ACHN (cell line): ENCODE data around the gene SNX9.
"Not testable (repeated sequence)": the region's sequence is repeated elsewhere in the genome, so short reads cannot be mapped to it uniquely, and the experiment has no call there.

ENCODE experiments used
- DNase-seq: peaks from one replicate; pipeline ENCODE4 v3.0.0-alpha.2; 2015
- in situ Hi-C: cut with HindIII; loops from 2 replicates; pipeline ENCODE4 v1.10.0; 2017; ENCODE audit warnings: low sequenced_read_pairs, low pct_ligation_motif_present, low pct_unique_long_range_greater_than_20kb

The SNX9 gene

GRCh38 chr6:157799561-157799960, 23.5 kb upstream of the SNX9 start:
- in situ Hi-C loops, DNase-seq: not testable (repeated sequence)

DNA sequence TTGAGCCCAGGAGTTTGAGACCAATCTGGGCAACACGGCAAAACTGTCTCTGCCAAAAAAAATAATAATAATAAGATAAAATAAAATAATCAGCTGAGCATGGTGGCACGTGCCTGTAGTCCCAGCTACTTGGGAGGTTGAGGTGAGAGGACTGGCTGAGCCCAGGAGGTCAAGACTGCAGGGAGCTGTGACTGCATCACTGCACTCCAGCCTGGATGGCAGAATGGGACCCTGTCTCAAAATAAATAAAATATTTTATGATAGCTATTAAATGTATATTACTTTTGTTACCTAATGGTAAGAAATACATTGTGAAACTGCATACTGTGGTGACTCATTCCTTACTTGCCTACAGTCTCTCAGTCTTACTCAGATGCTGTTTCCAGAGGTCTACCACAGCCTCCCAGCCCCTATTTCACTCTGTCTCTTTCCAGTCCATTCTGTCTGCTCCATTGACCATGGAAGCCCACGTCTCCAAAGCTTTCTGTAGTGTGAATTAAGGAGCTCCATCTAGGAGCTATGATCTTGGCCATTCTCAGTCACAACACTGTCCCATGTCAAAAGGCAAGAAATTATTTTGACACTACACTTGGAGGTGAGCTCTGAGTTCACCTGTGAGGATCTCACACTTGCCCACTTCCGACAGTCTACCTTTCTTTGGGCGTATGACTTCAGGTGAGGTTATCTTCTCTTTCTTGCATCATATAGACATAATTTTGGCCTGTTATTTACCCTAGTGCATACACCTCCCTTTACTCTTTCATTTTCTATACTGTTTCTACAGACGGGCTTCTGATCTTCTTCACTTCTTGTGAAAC, 22.4 kb upstream of the SNX9 start:
- in situ Hi-C loops, result no loop called here
- no peak for DNase-seq

- in situ Hi-C loops, result no loop called here
- no peak for DNase-seq
Measured at GRCh38 chr6:157804448-157805327, 18.4 kb upstream of the SNX9 start.

DNA sequence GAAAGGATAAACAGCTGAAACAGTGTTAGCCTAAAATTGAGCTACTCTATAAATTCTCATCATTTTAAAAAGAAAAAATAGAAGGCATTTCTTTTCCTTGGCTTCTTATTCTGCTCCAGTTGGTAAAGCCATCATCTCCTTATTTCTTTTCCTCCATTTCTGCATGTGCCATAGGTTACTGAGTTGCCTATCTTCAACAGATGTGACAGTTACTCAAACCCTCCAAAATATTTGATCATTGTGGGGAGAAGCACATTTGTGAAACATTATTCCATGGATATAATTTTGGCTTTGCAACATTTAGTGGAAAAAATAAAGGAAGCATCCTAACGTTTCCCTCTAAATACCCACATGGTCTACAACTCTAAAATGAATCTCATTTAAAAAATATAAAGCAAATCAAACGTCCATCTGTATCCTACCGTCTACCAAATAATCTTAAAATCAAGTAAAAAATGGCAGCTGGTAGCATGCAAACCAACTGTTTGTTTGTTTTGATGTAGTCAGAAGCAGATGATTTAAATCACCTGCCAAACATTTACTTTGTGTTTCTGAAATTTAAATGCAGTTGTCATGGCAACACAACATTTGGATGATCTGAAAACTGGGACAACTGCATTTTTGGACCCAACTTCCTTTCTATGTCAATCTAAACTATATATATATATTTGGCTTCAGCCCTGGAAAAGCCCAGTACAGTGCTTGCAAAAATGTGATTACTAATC, 16.8 kb upstream of the SNX9 start:
- in situ Hi-C loops, result no loop called here
- DNase-seq, result no peak

DNA sequence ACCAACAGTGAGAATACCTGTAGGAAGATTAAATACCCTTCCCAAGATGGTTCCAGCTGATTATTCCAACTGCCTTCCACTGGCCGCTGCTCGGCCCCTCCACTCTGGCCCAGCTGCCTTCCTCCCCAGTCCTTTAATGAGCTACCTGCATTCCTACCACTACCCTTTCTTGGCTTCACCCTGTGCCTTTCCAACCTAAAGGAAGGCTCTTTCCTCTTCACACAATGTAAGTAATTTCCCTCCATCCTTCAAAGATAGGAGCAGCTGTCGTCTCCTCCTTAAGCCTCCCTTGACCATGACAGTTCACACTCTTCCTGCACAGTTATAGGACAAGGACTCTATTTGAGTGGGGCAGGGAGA, 16.2 kb upstream of the SNX9 start:
- in situ Hi-C loops, result no loop called here
- DNase-seq, result no peak

GRCh38 chr6:157808405-157808950, 14.6 kb upstream of the SNX9 start:
- in situ Hi-C loops, result no loop called here
- no peak for DNase-seq

DNA sequence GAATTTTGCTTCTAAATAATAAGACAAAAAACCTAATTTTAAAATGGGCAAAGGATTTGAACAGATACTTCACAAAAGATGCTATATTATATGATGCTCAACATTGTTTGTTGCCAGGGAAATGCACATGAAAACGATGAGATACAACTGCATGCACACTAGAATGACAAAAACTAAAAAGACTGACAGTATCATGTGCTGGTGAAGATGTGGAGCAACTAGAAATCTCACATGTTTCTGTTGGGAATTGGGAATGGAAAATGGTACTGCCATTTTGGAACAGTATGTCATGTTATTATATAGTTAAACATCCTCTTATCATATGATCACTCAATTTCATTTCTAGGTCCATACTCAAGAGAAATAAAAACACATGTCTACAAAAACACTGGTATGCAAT, 13.4 kb upstream of the SNX9 start:
- DNase-seq, result no peak
- in situ Hi-C loops, result no loop called here

GRCh38 chr6:157811137-157811475, 11.9 kb upstream of the SNX9 start:
- no peak for DNase-seq
- in situ Hi-C loops, result no loop called here

DNA sequence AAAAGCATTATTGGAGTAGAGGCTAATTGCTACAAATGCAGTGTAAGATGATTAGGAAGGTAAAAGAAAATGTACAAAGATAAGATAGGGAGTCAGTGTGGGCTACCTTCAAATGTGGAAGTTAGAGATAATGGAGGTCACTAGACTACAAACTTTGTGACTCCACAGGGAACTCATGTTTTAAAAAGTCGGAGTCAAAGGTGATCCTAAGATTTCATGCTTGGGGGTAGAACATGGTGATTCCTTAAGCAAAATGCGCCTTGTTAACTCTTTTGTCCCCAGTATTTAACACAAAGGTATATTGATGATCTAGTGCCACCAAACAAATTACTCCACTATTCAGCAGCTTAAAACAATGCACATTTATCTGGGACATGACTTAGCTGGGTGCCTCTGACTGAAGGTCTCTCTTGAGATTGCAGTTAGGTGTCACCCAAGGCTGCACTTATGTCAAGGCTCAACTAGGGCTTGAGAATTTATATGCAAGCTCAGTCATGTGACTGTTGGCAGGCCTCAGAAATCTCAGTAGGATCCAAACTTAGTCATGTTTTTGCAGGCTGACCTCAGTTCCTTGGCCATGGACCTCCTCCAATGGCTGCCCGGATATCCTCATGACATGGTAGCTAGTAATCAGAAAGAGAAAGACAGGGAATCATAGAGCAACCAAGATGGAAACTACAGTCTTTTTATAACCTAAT, 11.4 kb upstream of the SNX9 start:
- in situ Hi-C loops, result no loop called here
- no peak for DNase-seq

DNA sequence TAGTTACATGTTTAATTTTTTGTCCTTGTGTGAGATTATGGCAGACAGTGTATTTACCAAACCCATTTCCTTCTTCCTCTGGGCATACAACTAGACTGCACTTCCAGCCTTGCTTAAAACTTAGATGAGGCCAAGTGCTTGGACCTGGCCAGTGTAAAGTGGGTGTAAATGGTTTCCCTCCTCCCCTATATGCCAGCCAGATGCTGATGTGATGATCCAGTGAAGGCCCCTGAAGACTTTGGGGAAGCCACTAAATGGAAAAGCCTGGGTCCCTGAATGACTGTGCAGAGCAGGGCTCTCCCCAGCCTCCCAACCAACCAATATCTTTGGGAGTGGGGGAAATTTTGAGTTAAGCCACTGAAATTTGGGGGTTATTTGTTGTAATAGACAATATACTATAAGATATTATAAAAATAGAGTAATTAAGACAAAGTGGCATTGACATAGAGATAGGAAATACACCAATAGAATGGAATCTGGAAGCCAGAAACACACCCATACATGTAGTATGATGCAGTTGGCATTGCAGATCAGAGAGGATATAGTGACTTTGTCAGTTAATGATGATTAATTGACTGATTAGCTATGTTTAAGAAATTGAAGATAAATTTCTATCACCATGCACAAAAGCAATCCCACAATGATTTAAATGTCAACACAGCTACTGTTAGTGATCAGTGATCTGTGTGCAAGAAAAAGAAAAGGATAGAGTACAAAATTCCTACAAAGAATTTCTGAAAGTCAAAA, 10.4 kb upstream of the SNX9 start:
- in situ Hi-C loops, result no loop called here

DNA sequence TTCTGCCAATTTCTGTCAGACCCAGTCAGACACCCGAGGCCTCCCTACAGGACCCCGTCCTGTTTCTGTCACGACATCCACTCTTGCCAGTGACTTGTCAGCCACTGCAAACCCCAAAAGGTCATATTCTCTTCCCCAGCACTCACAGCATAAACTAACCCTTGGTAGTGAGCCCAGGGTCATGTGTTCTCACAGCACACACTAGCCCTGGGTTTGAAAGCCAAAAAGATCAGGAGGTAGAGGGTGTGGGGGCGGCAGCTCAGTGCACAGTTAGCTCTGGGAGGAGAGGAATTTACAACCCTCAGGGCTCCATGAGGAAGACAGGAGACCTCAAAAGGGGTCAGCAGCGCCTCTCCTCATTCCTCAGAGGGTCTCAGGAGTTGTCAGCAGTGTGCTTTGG, 9.9 kb upstream of the SNX9 start:
- in situ Hi-C loops, result no loop called here
- DNase-seq, result no peak

More for the DNA sequence above, 10.4 kb upstream of the SNX9 start:
- no peak for DNase-seq

GRCh38 chr6:157813750-157814455, 9.1 kb upstream of the SNX9 start:
- in situ Hi-C loops, result no loop called here
- DNase-seq, result no peak

- no peak for DNase-seq
- in situ Hi-C loops, result no loop called here
Measured at GRCh38 chr6:157814883-157815282, 8.2 kb upstream of the SNX9 start.

DNA sequence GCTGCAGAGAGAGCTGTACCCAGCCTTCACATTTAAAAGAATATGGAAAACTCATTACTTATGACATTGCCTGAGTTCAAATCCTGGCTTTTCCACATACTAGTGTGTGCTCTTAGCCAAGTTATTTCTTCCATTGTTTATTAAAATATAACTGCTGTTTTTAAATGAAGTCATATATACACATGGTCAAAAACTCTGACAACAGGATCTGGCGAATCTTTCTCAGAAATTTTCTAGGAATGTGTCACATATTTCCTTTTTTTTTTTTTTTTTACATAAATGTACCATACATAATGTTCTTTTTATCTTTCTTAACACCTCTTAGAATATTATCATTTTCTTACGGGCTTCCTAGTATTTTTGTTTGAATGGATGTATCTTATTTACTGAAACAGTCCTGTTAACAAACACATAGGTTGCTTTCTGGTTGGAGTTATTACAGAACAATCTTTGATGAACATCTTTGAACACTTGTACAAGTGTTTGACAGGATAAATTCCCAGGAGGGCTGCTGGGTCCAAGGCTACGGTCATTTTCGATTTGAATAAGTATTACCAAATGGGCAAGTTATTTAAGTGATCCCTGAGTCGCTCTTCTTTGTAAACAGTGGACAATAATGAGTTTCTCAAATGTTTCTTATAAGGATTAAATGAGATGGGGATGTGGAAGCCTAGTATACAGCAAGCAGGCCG, 1.6 kb upstream of the SNX9 start:
- in situ Hi-C loops, result no loop called here
- DNase-seq, result no peak

- DNase-seq, result no peak
- in situ Hi-C loops, result no loop called here
Measured at GRCh38 chr6:157822245-157823000, 623 bp upstream of the SNX9 start.
